GM19043 (cell line): ENCODE results near the gene IER5.

Source experiments
- ATAC-seq: cut with Tn5 transposase; IDR thresholded peaks from one replicate; pipeline ENCODE4 v1.9.1; 2021; ENCODE audit warnings: low read depth; ENCODE audit not compliant: unreplicated experiment

The IER5 gene

GRCh38 chr1:181131255-181131941 is 42.9 kb downstream of the IER5 start:
- peak; percentile 23 for ATAC-seq

GRCh38 chr1:181133441-181133951 is 45.0 kb downstream of the IER5 start:
- no peak for ATAC-seq

GRCh38 chr1:181133969-181134418 is 45.5 kb downstream of the IER5 start:
- ATAC-seq = no peak

- ATAC-seq = no peak
Measured at GRCh38 chr1:181134543-181135436, 46.3 kb downstream of the IER5 start.

GRCh38 chr1:181135437-181135731 is 46.9 kb downstream of the IER5 start:
- no peak for ATAC-seq

- no peak for ATAC-seq
Measured at GRCh38 chr1:181135815-181136737, 47.6 kb downstream of the IER5 start.

- no peak for ATAC-seq
Measured at GRCh38 chr1:181136738-181137122, 48.2 kb downstream of the IER5 start.

GRCh38 chr1:181137217-181137743 is 48.8 kb downstream of the IER5 start:
- ATAC-seq = no peak

GRCh38 chr1:181139631-181140061 is 51.1 kb downstream of the IER5 start:
- ATAC-seq = no peak

- no peak for ATAC-seq
Measured at GRCh38 chr1:181140398-181140797, 51.9 kb downstream of the IER5 start.

GRCh38 chr1:181140891-181141290 is 52.4 kb downstream of the IER5 start:
- ATAC-seq = no peak

GRCh38 chr1:181141431-181141910 is 53.0 kb downstream of the IER5 start:
- ATAC-seq = no peak
